OCI-M1 (cell line): Measurements from ENCODE around the gene MAP3K19.
"Not testable (repeated sequence)": the region's sequence is repeated elsewhere in the genome, so short reads cannot be mapped to it uniquely, and the experiment has no call there.

Experiments
- DNase-seq: peaks from one replicate; lab custom pipeline; 2025; lab: John Stamatoyannopoulos, UW

The MAP3K19 gene

DNA sequence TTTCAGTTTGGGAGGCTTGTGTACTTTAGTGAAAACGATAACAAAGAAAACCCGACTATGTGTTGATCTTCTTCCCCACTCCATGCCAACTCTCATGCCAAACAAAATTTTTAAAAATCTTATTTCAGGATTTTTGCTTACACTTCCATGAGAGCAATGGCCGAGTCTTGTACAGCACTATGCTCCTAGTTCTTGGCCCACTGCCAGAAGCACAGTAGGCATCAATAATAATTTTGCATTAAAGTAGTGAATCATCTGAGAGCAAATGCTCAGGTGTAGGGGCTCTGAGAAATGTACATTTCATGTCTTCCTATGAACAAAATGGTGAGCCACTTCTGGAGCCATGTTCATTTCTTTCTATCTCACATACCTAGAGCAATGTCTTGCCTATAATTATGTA is 62.2 kb downstream of the MAP3K19 start:
- no peak for DNase-seq

- no peak for DNase-seq
Observed at GRCh38 chr2:134982603-134983002, 64.6 kb downstream of the MAP3K19 start.

- no peak for DNase-seq
Observed at GRCh38 chr2:134980639-134981038, 66.6 kb downstream of the MAP3K19 start.

- DNase-seq, result no peak
Observed at GRCh38 chr2:134979221-134979620, 68.0 kb downstream of the MAP3K19 start.

DNA sequence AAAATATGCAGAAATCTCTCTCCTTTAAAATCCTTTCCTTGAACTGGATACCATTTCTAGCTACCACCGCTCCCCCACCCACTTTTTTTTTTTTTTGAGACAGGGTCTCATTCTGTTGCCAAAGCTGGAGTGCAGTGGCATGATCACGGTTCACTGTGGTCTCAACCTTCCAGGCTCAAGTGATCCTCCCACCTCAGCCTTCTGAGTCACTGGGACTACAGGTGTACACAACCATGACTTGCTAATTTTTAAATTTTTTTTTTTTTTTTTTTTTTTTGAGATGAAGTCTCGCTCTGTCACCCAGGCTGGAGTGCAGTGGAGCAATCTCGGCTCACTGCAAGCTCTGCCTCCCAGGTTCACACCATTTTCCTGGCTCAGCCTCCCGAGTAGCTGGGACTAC is 70.1 kb downstream of the MAP3K19 start:
- DNase-seq, result not testable (repeated sequence)

DNA sequence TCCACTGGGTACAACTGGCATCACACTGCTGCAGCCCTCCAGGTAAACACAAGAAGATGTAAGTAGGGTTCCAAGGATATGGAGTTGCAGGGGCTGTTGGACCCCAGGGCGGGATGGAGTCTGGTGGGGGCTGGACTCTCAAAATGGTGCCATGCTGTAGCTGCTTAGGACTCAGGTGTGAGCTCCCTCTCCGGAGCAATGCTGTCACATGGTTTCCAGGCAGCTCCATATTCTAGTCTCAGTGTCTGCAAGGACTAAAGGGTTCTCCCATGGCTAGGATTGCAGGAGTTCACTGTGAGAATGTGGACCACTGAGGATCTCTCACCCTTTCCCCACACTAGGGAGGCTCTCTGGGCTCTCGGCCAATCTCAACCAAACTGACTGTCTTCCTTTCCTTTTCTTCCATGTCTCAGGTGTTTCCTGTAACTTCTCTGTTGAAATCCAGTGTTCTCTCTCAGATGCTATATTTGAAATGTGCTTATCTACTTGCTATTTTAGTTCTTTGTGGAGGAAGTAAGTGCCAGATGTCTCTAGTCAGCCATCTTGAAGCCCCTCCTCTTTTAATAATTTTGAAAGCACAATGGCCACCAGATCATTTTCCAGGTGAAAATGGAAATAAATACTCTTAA is 71.1 kb downstream of the MAP3K19 start:
- DNase-seq, result no peak

DNA sequence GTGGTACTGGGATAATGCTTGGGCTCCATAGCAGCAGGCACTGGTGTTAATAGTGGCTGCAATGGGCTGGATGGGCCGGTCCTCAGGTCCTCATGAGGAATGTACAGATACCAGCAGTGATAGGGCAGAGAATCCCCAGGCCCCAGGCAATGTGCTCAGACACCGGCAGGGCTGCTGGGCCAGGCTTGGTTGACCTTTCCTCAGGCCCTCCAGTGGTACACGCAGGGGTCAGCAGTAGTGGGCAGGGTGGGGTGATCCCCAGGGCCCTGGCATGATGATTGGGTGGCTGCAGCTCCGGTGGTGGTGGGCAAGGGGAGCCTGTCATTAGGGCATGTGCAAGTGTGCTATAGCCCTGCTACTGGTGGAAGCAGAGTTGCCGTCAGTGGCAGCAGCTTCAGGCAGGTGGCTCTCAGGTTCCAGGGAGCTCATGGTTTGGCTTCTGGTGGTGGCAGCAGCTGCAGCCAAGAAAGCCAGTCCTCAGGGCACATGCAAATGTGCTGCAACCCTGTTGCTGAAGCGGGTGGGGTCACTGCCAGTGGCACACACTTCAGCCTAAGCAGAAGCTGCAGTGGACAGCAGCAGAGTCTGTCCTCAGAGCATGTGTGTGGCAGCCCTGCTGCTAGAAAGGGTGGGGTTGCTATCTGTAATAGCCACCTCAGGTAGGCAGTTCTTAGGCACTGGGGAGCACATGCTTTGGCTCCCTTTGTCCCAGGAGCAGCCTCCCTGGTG is 71.8 kb downstream of the MAP3K19 start:
- no peak for DNase-seq

GRCh38 chr2:134973241-134974138 is 73.8 kb downstream of the MAP3K19 start:
- DNase-seq, result no peak

DNA sequence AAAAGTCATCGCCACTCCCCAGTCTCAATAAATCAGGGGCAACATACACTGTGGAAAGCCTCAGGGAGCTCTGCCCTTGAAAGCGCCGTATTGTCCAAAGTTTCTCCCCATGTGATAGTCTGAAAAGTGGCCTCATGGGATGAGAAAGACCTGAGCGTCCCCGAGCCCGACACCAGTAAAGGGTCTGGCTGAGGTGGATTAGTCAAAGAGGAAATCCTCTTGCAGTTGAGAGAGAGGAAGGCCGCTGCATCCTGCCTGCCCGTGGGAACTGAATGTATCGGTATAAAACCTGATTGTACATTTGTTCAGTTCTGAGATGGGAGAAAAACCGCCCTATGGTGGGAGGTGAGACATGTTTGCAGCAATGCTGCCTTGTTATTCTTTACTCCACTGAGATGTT is 80.1 kb downstream of the MAP3K19 start:
- not testable (repeated sequence) for DNase-seq

- DNase-seq, result no peak
Observed at GRCh38 chr2:134957477-134957876, 89.8 kb downstream of the MAP3K19 start.

GRCh38 chr2:134955744-134956143 is 91.5 kb downstream of the MAP3K19 start:
- DNase-seq, result no peak

- DNase-seq, result no peak
Observed at GRCh38 chr2:134954065-134954464, 93.2 kb downstream of the MAP3K19 start.

- no peak for DNase-seq
Observed at GRCh38 chr2:134952608-134953007, 94.6 kb downstream of the MAP3K19 start.

- peak; percentile 6 for DNase-seq
Observed at GRCh38 chr2:134950886-134951285, 96.4 kb downstream of the MAP3K19 start.

GRCh38 chr2:134949981-134950708 is 97.1 kb downstream of the MAP3K19 start:
- DNase-seq, result no peak

GRCh38 chr2:134946073-134946472 is 101.2 kb downstream of the MAP3K19 start:
- no peak for DNase-seq

DNA sequence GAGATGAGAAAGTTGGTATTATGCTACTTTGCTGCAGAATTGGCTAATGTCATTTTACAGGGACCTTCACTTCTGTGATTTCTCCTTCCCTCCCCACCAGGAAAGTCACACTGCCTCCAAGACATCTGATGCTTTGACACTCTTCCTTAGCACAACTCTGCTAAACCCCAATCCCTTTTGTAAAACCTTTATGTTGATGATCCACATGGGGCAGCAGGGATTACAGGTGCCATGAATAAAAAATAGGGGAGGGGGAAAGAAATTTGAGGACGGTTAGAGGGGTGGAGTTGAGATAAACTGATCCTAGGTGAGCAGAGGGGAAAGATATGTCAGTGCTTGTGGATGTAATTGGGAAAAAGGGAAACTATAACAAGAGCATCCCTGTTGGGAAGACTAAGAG is 102.3 kb downstream of the MAP3K19 start:
- DNase-seq, result no peak

DNA sequence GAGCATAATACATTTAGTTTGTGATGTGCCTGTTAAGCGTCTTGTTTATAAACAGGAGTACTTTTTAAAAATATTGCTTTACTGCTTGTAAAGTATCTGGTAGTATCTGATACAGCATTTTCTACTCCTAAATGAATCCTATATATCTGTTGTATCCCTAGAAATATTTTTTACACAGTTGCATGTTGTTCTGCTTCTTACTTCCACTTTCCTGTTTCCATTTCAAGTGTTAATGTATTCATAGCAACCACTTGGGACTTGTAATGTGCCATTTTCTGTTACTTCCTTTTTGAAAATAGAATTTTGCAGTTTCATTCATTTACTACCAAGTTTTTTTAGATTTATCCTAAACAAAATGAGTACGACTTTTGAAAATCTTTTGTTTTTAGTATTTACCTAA is 103.7 kb downstream of the MAP3K19 start:
- DNase-seq, result peak; percentile 14

GRCh38 chr2:134936691-134937090 is 110.6 kb downstream of the MAP3K19 start:
- no peak for DNase-seq

DNA sequence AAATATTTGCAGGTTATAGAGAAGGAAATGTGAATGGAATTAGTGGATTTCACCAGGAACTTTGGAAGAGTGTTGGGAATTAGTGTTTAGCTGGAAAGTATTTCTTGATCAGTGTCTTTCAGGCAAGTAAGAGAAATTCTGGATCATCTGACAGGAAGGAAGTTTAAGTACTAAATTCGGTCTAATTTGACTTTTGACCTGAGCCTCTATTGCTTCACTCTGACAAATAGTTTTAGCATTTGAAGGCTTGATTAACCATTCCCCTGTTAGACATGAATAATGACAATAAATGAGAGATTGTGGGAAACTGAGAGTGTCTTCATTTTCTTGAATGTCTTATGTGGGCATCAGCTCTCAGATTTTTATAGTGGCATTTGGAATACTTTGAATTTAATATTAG is 112.6 kb downstream of the MAP3K19 start:
- DNase-seq, result no peak

GRCh38 chr2:134934150-134934549 is 113.1 kb downstream of the MAP3K19 start:
- no peak for DNase-seq

GRCh38 chr2:134933732-134934131 is 113.5 kb downstream of the MAP3K19 start:
- no peak for DNase-seq
